CD4-positive, alpha-beta T cell (primary cell): ENCODE results near the gene GPR27. TPM values are rescaled to one million over a fixed set of nuclear protein-coding genes. Genes with fewer than 3 reads are reported as not detected.

Experiments used
- ATAC-seq: fragments of 200-7000 bp; cut with Tn5 transposase; one replicate; pipeline ENCODE4 v1.10.0; 2022; ENCODE audit warnings: mild to moderate bottlenecking; ENCODE audit not compliant: poor library complexity
- CTCF ChIA-PET: fragments of 350-600 bp; sonication (Branson Sonifier 250); formaldehyde crosslinking; loops from one replicate; lab custom pipeline; 2021; ENCODE audit warnings: antibody characterized with exemption, inconsistent platforms; lab: Charles Lee
- POLR2A ChIA-PET: fragments of 350-600 bp; sonication (Branson Sonifier 250); formaldehyde crosslinking; loops from one replicate; lab custom pipeline; 2021; ENCODE audit warnings: antibody characterized with exemption, inconsistent platforms; lab: Charles Lee
- DNase-seq, 14 experiments: peaks; one replicate each; pipeline ENCODE4 v3.0.0-alpha.2; 2013 to 2020; ENCODE audit warnings: mixed read lengths in 2 of 14
- H3K27ac ChIP-seq, 2 donors: one replicate each; pipeline versions ENCODE4 v1.5.1 to v1.7.0; 2013; ENCODE audit warnings: low read length in 2 of 2, low read depth in 1 of 2, mild to moderate bottlenecking in 1 of 2
- H3K27me3 ChIP-seq, 2 experiments: 1 replicate in 1 of 2; 2 replicates in 1 of 2; pipeline versions ENCODE4 v1.6.1 to v1.7.0; 2013; ENCODE audit warnings: low read length in 2 of 2, control low read depth in 1 of 2, mild to moderate bottlenecking in 1 of 2, moderate library complexity in 1 of 2; ENCODE audit not compliant: insufficient read depth in 2 of 2, control insufficient read depth in 1 of 2
- H3K36me3 ChIP-seq: one replicate; pipeline ENCODE4 v1.6.1; 2013; ENCODE audit warnings: low read length, control low read depth; ENCODE audit not compliant: insufficient read depth
- H3K4me1 ChIP-seq: one replicate; pipeline ENCODE4 v1.6.1; 2013; ENCODE audit warnings: low read length, control low read depth; ENCODE audit not compliant: insufficient read depth
- H3K4me3 ChIP-seq: one replicate; pipeline ENCODE4 v1.5.1; 2013; ENCODE audit warnings: mild to moderate bottlenecking, low read length, moderate library complexity
- H3K9me3 ChIP-seq, 2 experiments: 1 replicate in 1 of 2; 2 replicates in 1 of 2; pipeline versions ENCODE4 v1.6.1 to v1.7.0; 2013; ENCODE audit warnings: low read length in 2 of 2, mild to moderate bottlenecking in 2 of 2, control low read depth in 1 of 2, moderate library complexity in 1 of 2; ENCODE audit not compliant: control insufficient read depth in 1 of 2, insufficient read depth in 1 of 2
- H3K27ac Mint-ChIP-seq: one replicate; pipeline ENCODE4 v1.8.0; 2020; ENCODE audit warnings: mixed read lengths
- H3K27me3 Mint-ChIP-seq: one replicate; pipeline ENCODE4 v1.8.0; 2021; ENCODE audit warnings: mixed read lengths
- H3K36me3 Mint-ChIP-seq: one replicate; pipeline ENCODE4 v1.8.0; 2021; ENCODE audit warnings: low read depth, mixed read lengths
- H3K4me1 Mint-ChIP-seq: one replicate; pipeline ENCODE4 v1.8.0; 2021; ENCODE audit warnings: low read depth, mixed read lengths
- H3K4me3 Mint-ChIP-seq: one replicate; pipeline ENCODE4 v1.8.0; 2020; ENCODE audit warnings: mild to moderate bottlenecking, mixed read lengths
- H3K9me3 Mint-ChIP-seq: one replicate; pipeline ENCODE4 v1.8.0; 2020; ENCODE audit warnings: mixed read lengths
- intact Hi-C, 2 experiments: fragments of 100-400 bp; cut with DNase I in 1 of 2; cut with micrococcal nuclease in 1 of 2; formaldehyde crosslinking; loops; one replicate each; pipeline versions ENCODE4 v1.15.1 to v1.9.0; 2023 to 2025; cut with DNase I, micrococcal nuclease
- total RNA-seq, 174 experiments: library from RNA in 2 of 174; stranded (reverse) in 2 of 174; gene quantifications; one replicate each; pipeline ENCODE4 v1.2.3 and lab custom pipeline; 2021 to 2026
- TF ChIP-seq, protein P1 (sequence below): fragments of 200-600 bp; IDR thresholded peaks from one replicate; pipeline ENCODE4 v1.8.0; 2022; ENCODE audit warnings: antibody characterized with exemption, mild to moderate bottlenecking

GPR27 gene
- total RNA-seq, 2 experiments from 2014 or later, result 0.84 to 1.1 TPM

DNA sequence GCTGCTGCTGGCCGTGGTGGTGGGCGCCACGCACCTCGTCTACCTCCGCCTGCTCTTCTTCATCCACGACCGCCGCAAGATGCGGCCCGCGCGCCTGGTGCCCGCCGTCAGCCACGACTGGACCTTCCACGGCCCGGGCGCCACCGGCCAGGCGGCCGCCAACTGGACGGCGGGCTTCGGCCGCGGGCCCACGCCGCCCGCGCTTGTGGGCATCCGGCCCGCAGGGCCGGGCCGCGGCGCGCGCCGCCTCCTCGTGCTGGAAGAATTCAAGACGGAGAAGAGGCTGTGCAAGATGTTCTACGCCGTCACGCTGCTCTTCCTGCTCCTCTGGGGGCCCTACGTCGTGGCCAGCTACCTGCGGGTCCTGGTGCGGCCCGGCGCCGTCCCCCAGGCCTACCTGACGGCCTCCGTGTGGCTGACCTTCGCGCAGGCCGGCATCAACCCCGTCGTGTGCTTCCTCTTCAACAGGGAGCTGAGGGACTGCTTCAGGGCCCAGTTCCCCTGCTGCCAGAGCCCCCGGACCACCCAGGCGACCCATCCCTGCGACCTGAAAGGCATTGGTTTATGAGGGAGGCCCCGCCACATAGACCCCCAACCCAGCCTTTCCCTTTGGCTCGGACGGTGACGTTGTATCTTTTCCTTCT lies 1.1 kb downstream of the GPR27 start:
- peaks cover 10% of the 10 kb centered on the region for H3K4me1 ChIP-seq
- intact Hi-C loops, result loop anchor here in 1 of 2 experiments (5.0 kb wide), 1 partner anchor 42 kb away; no protein-coding TSS in a partner anchor
- peaks cover 24 to 27% of the 10 kb centered on the region in 2 experiments for H3K27me3 ChIP-seq
- POLR2A ChIA-PET, result interaction anchor here (0.8 kb wide), 1 partner anchor 693 kb away, joined by 3 read pairs; no protein-coding TSS in a partner anchor
- no peak overlapping the region for H3K27ac Mint-ChIP-seq
- H3K4me3 Mint-ChIP-seq, result peak overlapping the region; percentile 86
- H3K4me3 ChIP-seq, result no peak overlapping the region
- DNase-seq (no peak), ATAC-seq (peak; percentile 11)
- CTCF ChIA-PET, result no interaction called here
- peaks cover 0 to 4% of the 10 kb centered on the region in 2 experiments for H3K9me3 ChIP-seq
- H3K36me3 ChIP-seq, result no peaks in the 10 kb centered on the region
- TF ChIP-seq, protein P1, sequence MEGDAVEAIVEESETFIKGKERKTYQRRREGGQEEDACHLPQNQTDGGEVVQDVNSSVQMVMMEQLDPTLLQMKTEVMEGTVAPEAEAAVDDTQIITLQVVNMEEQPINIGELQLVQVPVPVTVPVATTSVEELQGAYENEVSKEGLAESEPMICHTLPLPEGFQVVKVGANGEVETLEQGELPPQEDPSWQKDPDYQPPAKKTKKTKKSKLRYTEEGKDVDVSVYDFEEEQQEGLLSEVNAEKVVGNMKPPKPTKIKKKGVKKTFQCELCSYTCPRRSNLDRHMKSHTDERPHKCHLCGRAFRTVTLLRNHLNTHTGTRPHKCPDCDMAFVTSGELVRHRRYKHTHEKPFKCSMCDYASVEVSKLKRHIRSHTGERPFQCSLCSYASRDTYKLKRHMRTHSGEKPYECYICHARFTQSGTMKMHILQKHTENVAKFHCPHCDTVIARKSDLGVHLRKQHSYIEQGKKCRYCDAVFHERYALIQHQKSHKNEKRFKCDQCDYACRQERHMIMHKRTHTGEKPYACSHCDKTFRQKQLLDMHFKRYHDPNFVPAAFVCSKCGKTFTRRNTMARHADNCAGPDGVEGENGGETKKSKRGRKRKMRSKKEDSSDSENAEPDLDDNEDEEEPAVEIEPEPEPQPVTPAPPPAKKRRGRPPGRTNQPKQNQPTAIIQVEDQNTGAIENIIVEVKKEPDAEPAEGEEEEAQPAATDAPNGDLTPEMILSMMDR, result no peak
- H3K36me3 Mint-ChIP-seq, result no peaks in the 10 kb centered on the region
- H3K9me3 Mint-ChIP-seq, result no peaks in the 10 kb centered on the region
- H3K27me3 Mint-ChIP-seq, result peaks cover 53% of the 10 kb centered on the region
- no peak overlapping the region for H3K27ac ChIP-seq
- H3K4me1 Mint-ChIP-seq, result peaks cover 8% of the 10 kb centered on the region

DNA sequence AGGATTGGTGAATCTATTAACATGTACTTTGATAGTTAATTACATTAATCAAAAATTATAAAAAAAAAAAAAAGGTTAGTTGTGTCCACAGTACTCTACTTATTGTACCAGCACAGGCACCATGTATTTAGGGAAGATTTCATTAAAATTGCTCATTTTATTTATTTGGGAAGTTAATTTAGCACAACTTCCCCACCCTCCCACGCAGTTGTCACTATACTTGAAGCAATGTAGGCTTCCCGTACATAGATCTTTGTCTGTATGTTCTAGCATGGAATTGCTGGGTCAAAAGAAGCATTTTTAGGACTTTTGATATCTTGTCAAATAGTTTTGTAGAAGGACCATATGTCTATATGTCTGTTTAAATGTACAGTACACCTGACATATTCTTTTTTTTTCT lies 4.4 kb downstream of the GPR27 start:
- H3K4me3 Mint-ChIP-seq, result no peak overlapping the region
- no peak overlapping the region for H3K27ac ChIP-seq
- DNase-seq (no peak), ATAC-seq (no peak)
- peaks cover 0 to 4% of the 10 kb centered on the region in 2 experiments for H3K9me3 ChIP-seq
- peaks cover 11 to 12% of the 10 kb centered on the region in 2 experiments for H3K27me3 ChIP-seq
- peaks cover under 1% of the 10 kb centered on the region for H3K4me1 Mint-ChIP-seq
- ChIA-PET POLR2A (no interaction called here), CTCF (no interaction called here)
- no peaks in the 10 kb centered on the region for H3K36me3 ChIP-seq
- no peaks in the 10 kb centered on the region for H3K36me3 Mint-ChIP-seq
- no peak overlapping the region for H3K27ac Mint-ChIP-seq
- intact Hi-C loops, result no loop called here
- H3K27me3 Mint-ChIP-seq, result peaks cover 25% of the 10 kb centered on the region
- H3K4me1 ChIP-seq, result peaks cover 5% of the 10 kb centered on the region
- no peaks in the 10 kb centered on the region for H3K9me3 Mint-ChIP-seq
- no peak overlapping the region for H3K4me3 ChIP-seq
- TF ChIP-seq, protein P1, result no peak

DNA sequence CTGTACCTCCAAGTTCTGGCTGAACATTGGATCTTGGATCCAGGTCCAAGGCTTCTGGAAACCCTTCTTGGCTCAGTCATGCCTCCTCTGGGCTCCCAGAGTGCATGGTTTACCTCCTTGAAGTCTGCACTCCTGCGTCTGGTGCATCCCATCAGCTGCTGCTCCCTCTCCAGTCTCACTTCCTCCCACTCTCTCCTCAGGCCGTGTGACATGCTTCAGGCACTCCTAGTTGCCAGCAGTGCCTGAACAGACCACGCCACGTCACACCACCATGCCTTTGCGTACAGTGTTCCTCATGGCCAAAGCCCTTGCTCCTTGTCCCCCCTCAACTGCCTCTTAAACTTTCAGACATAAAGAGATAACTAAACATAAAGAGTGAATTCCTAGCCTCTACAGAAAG lies 5.7 kb downstream of the GPR27 start:
- Mint-ChIP-seq H3K36me3 (no peaks in the 10 kb centered on the region), H3K4me3 (no peak overlapping the region), H3K9me3 (no peaks in the 10 kb centered on the region), H3K4me1 (no peaks in the 10 kb centered on the region), H3K27me3 (peaks cover 24% of the 10 kb centered on the region), H3K27ac (no peak overlapping the region)
- Histone ChIP-seq H3K36me3 (no peaks in the 10 kb centered on the region), H3K9me3 (peaks cover 0 to 4% of the 10 kb centered on the region in 2 experiments), H3K4me3 (no peak overlapping the region), H3K27me3 (peaks cover 9 to 10% of the 10 kb centered on the region in 2 experiments), H3K4me1 (peaks cover 3% of the 10 kb centered on the region), H3K27ac (no peak overlapping the region)
- POLR2A ChIA-PET, result no interaction called here
- intact Hi-C loops, result no loop called here
- DNase-seq (peak in 2 of 14 experiments; percentile 18), ATAC-seq (no peak)
- TF ChIP-seq, protein P1, result no peak
- CTCF ChIA-PET, result no interaction called here
